ENCODE results near the gene RGR.

The RGR gene, protein sequence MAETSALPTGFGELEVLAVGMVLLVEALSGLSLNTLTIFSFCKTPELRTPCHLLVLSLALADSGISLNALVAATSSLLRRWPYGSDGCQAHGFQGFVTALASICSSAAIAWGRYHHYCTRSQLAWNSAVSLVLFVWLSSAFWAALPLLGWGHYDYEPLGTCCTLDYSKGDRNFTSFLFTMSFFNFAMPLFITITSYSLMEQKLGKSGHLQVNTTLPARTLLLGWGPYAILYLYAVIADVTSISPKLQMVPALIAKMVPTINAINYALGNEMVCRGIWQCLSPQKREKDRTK

DNA sequence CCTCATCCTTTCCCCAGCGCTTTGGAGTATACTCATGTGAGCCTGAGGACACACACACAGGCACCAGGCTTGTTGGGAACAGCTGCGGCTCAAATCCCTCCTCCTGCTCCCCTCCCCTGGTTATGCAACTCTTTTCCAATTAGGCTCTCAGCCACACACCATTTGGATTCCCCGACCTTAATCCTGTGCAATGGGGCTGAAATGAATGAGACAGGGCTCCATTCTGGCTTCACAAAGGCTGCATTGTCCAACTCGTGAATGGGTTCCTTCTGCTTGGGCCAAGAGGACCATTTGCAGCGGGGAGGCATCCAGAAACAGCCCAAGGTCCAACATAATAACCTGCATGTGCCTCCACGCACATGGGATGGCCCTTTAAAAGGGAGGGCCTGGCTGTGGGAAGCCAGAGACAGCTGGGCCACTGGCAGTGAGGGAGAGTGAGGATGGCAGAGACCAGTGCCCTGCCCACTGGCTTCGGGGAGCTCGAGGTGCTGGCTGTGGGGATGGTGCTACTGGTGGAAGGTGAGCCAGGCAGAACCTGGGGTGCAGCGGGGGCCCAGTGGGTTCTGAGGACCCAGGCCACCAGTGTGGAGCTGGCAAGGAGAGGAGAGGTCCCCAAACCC is at the start of gene RGR:
TSS of gene RGR (plus strand) at position 403 of the 620 bp plus-strand sequence. CDS start at position 441, 38 bp downstream.
- DNase-seq: no peak

DNA sequence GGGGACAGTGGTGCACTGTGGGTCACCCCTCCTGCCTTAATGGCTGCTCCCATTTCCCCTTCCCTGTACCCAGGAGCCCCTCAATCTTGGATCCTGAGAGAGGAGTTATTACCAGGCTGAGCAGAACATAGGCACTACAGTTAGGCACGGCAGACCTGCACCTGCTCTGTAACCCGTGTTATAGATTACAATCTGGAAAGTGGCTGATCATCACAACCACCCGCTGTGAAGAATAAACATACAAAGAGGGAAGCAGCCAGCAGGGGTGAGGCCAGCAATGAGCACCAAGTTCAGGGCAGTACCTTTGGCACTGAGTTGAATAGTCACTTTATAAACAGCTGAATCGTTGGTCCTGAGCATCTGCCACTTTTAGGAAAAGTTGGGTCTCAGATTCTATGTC is 48.8 kb upstream of the RGR start:
- DNase-seq: no peak

DNA sequence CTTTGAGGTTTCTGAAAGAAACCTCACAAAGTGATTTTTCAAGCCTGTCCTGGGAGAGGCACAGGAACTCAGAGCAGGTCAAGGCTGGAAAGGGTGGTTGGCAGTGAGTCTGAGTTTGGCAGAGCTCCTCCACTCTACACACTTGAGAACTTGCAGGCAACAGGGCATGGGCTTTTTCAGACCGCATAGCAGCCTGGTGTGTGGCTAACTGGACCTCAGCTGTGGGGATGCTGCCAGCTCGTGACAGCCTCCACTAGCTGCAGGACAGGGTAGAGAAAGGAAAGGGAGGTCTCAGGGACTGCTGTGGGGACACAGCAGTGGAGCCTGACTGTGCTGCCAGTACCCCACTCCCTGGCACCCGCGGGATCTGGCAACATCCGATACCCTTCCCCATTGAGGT is 47.9 kb upstream of the RGR start:
- no peak for DNase-seq

DNA sequence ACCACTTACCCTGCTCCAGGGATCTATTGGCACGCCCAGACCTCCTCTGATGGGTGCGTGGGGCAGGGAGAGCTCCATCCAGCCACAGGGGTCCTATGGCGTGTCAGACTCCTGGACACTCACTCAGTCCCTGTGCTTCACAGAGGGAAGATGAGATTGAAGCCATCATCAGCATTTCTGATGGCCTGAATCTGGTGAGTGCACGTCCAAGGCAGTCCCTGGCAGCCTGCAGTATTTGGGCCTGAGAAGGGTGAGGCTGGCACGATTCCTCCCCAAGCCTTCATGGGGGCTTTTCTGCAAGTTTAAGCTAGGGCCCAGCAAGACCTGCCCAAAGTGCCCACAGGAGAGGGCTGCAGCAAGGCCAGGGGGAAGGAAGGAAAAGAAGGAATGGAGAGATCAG is 47.2 kb upstream of the RGR start:
- DNase-seq: no peak

DNA sequence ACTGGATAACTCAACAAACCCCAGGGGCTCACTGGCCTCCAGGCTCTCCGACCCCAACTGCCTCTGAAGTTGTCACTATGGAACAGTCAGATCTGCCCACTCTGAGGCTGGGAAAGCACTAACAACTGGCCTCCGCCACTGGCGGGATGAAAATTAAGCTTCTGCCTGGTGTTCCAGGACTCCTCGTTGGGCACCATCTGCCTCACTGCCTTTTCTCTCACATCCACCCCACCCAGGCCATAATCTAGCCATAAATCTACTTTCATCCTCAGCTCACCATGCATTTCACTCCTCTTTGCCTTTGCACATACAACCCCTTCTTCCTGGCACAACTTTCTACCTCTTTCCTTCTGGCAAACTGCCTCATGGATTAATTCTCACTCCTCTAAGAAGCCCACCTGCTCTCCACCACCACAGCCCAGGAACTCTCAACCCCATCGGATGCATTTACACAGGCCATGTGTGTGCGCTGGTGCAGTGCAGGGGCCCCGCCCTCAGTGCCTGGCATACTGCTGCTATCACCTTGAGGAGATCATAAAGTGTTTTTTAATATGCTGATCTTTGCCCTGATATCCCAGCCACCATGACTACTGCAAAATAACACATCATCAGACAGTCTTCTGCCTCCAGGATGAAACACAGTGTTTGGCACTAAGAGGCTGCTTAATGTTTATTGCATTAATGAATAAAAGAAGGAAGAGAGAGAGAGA is 46.5 kb upstream of the RGR start:
- no peak for DNase-seq

DNA sequence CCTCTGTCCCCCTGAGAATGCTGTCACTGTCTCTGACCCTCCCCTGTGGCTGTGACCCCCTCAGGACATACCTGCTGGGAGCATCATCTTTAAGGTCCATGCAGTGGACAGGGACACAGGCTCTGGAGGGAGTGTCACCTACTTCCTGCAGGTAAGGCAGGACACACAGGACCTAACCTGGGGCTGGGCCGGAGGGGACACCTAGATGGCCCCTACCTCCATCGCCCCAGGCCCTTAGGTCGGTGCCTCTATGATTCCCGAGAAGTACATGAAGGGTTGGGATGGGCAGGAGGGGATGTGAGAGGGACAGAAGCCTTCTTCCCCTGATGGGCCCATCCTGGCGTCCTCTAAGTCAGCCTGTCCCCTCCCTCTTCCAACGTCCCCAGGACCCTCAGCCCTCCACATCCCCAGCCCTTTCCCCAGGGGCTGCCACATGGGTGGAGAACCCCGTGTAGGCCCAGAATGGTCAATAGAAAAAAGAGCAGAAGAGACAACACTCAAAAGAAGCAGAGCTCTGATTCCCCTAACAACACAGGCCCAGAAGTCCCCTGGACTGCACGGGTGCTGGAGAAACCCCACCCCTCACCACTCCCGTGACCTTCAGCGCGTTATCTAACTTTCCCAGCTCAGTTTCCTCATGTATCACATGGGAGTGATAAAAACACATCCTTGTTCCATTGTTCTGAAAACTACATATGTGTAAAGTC is 44.2 kb upstream of the RGR start:
- no peak for DNase-seq

DNA sequence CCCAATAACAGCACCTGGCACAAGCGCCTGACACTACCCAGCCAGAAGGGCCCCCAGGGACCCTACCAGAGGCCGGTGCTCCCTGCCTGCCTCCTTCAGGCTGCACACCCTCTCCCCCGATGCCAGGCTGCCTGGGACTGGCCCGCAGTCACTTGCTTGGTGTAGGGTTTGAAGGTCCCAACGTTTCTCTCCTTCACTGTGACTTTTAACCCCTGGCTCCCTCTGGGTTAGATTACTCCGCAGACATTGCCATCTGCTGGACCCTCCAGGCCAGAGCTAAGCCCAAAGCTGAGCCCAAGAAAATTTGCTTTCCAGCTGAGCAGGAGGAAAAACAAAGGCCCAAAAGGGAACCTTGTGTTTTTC is 43.6 kb upstream of the RGR start:
- DNase-seq: no peak

DNA sequence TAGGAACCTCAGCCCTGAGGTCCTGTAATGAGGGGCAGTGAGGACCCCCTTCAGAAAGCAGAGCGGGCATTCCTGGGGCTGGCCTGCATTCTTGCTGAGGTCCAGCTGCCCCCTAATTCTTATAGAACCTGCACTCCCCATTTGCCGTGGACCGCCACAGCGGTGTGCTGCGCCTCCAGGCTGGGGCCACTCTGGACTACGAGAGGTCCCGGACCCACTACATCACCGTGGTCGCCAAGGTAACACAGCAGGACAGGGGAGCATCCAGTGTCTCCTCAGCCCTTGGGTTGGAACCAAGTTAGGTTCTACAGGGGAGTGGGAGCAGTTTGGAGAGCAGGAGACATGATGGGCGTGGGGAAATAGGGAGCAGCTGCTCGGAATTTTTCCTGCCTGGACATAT is 43.2 kb upstream of the RGR start:
- no peak for DNase-seq

DNA sequence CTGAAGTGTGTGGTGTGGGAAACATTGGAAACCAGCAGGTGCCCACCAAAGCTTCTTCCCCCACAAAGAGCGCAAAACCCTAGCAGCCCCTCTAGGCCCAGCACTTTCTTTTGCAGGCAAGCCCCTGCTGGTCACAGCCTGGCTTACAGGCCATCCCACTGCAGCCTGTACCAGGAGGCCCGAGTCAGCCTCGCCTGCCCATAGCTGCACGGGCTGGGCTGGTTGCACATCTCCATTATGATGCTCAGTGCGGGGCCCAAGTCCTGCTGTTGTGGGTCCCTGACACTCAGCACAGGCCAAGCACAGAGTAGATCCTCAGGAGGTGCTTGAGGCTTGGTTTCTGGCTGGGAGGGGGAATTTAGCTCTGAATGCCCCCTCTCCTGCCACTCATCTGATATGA is 42.5 kb upstream of the RGR start:
- no peak for DNase-seq

DNA sequence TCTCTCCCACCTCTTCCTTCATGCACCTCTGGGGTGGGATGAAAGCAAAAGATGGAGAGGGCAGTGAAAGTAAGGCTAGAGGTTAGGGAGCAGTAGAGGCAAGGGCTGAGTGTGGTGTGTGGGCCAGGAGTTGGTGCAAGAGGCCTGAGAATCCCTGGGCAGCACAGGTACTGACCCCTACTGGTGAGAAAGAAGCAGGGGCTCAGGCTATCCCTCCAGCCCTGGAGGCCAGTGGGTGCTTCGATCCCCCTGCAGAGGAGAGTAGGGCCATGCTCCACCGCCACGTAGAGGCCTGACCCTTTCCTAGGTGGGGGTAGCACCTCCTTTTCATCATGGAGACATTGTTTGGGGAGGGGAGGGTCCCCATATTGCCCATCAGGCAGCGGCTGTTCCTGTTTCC is 40.7 kb upstream of the RGR start:
- no peak for DNase-seq

DNA sequence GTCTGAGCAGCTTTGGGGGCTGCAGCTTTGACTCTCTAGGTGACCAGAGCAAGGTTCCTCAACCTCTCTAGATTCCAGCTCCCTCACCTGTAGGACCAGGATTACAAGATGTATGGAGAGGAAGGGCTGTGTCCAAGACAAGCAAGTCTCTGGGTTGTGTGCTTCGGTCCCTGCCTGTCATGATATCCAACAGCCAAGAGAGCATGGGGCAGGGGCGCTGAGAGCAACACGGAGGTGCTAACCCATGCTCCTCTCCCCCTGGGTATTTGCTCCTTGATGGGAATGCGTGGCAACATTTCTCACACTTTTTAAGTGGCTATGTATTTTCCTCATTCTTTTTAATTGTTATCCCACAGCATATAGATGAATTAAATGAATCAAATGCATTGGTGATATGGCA is 40.2 kb upstream of the RGR start:
- DNase-seq: no peak

DNA sequence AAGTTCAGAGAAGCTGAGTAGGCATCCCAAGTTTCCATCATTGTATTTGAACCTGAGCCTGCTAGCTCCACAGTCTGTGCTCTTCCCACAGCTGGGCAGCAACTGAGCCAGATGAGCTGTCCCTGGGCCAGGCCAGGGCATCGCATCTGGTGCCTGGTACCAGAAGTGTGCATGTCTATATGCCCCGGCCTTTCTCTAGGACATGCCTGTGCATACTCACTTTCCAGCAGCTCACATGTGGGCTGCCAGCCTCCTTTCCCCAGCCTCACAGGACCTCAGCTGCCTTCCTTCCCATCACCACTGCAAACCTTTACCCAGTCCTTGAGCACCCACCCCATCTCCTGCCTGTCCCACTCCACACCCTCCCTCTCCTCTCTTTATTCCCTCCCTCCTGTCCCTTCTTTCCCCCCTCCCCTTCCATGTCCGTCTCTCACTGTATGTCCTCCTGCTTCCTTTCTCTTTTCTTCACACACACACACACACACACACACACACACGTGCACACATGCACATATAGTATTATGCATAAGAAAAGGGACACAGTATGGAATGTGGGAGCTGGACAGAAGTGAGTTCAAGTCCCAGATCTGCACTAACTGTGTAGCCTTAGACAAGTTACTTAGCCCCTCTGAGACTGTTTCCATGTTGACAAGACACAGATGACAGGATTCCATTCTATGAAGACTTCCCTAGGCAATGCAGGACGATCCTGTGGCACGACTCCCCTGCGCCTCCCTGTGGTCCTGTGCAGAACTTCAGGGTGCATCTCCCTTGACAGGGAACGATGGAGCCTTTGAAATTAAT is 39.6 kb upstream of the RGR start:
- peak; percentile 46 for DNase-seq

DNA sequence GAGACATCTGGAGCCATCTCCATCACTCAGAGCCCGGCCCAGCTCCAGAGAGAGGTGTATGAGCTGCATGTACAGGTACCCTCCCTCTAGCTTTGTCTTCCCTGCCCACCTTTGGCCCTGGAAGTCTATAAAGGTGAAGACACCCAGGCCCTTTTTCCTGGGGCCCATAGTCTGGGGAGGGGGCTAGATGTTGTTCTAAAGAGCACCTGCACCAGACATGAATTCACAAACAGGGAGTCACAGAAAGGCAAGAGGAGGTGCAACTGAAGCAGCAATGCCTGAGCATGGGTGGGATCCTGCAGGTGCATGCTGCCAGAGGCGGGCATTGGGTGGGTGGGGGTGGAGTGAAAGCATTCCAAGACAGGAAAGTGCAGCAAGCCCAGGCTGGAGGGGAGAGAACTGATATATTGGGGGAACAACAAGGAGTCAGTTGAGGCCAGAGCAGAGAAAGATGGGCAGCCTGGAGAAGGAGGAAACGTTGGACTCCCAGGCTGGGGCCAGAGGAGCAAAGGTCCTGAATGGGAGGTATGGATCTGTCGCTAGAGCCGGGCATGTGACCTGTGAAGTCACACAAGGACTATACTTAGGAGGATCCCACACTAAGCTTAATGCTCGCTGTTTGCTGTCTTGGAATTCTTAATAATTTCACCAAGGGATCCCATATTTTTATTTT is 38.9 kb upstream of the RGR start:
- no peak for DNase-seq

DNA sequence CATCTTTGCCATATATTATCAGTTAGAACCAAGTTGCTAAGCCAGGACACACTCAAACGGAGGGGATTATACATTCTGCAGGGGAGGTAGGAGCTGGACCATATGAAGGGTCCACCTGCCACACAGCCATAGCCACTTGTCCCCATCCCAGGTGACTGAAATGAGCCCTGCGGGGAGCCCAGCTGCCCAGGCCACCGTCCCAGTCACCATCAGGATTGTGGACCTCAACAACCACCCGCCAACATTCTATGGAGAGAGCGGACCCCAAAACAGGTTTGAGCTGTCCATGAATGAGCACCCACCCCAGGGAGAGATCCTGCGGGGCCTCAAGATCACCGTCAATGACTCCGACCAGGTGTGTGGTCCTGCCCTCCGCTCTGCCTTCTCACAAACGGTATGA is 36.8 kb upstream of the RGR start:
- DNase-seq: no peak

DNA sequence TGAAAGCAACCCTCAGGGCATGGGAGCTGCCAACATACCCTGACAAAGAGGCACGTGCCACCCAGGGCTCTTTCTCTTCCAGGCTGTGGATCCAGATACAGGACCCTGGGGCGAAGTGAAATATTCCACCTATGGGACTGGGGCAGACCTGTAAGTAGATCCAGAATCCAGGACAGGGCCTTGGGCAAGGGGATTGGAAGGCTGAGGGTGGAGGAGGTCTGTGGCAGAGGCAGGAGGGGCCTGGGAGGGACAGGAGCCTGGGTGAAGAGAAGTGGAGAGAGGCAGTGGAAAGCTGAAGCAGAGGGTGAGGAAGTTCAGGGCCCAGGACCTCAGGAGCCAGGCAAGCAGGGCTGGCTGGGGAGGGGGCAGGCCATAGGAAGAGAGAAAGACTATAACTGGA is 33.3 kb upstream of the RGR start:
- no peak for DNase-seq

DNA sequence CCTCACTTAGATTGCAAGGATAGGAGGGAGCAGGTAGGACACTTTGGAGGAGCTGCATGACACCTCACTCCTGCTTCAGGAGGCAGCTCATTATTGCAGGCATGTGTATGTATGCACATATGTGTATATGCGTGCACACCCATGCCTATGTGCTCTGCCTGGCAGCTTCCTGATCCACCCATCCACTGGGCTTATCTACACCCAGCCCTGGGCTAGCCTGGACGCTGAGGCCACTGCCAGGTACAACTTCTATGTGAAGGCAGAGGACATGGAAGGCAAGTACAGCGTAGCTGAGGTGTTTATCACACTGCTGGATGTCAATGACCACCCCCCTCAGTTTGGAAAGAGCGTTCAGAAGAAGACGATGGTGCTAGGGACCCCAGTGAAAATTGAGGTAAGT is 32.8 kb upstream of the RGR start:
- DNase-seq: no peak

DNA sequence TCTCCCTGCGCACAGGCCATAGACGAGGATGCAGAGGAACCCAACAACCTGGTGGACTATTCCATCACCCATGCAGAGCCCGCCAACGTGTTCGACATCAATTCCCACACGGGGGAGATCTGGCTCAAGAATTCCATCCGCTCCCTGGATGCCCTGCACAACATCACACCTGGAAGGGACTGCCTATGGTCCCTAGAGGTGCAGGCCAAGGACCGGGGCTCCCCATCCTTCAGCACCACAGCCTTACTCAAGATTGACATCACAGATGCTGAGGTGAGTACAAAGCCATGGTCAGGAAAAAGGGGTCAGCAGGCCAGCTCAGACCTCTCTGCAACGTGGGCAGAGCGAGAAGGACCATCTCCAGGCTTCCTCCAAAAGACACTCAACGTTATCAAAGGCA is 31.8 kb upstream of the RGR start:
- no peak for DNase-seq

DNA sequence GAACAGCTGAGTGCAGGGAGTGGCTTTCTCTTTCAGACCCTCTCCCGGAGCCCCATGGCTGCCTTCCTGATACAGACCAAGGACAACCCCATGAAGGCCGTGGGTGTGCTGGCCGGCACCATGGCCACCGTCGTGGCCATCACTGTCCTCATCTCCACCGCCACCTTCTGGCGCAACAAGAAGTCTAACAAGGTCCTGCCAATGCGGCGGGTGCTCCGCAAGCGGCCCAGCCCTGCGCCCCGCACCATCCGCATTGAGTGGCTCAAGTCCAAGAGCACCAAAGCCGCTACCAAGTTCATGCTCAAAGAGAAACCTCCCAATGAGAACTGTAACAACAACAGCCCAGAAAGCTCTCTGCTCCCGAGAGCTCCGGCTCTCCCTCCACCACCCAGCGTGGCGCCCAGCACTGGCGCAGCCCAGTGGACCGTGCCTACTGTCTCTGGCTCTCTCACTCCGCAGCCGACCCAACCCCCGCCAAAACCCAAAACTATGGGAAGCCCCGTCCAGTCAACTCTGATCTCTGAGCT is 30.7 kb upstream of the RGR start:
- no peak for DNase-seq

DNA sequence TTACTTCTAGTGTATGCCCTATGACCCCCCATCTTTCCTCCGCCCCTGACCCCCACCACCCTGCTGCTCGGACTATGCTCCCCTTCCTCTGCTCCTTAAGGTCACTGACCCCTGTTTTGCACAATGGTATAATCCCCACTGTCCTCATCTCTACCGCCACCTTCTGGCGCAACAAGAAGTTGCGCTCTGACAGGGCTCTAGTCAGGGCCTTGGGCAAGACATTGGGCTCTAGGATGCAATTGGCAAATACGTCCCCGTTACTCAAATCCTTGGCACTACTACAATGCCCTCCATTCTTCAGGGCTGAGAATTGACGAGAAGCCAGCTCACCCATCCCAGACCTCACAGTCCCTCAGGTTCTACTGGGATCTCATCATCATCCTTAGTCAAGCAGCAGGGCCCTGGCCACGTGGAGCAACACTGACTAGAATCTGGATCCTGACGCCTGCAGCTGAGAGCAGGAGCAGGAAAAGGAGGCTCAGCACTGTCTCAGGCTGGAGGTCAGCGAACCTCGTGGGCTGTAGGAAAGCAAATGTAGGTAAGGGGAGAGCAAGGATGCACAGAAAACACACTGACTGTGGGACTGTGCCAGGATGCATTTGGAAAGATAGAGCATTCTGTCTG is 30.1 kb upstream of the RGR start:
- peak; percentile 42 for DNase-seq

DNA sequence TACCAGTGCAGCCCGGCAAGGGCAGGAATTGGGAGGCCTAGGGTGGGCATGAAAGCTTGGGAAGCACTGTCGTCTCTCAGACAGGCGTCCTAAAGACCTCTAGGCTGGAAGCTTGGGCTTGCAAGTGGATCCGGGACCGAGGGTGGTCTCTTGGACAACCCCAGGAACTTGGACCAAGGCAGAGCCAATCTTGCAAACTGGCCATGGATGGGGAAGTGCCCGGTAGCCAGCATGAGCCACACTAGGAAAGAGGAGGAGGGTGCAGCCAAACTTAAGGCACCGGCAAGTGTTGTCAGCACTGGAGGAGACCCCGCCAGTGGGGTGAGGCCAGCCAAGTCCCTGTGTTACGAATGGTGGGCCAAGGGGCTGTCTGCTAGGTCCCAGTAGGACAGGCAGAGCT is 28.0 kb upstream of the RGR start:
- no peak for DNase-seq

DNA sequence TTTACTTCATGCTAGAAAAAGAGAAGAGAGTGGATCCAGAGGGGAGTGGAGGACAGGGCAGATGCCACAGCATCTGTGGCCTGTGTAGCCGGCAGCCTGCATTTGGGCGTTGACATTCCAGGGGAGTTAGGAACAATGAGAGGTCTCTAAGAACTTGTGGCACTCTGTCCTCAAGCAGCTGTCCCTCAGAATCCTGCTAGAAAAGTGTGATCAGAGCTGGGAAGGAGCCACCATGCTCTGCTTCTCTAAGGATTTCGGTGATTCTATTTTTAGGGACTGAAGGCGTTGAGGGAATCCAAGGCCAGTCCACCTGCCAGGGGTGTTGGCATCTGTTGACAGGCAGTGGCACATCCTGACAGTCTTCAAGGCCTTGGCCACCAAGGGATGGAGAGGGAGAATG is 27.1 kb upstream of the RGR start:
- DNase-seq: no peak

DNA sequence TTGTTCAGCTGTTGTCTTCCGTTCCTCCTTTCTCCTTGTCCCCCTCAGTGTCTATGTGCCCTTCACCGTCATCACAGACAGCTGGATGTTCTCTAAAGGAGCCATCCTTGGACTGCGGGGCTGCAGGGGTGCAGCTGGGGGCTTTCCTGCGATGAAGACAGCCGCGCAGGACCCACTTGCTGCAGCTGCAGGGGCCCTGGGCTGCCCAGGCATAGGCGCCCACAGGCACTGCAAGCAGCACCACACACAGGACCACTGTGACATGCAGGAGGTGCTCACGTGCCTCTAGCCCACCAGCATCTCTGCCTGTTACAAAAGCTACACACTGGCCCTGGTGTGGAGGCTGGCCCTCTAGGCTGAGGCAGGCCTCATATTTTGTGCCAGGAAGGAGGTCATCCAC is 22.9 kb upstream of the RGR start:
- DNase-seq: no peak

Measured in RPMI8226 (cell line).